IPS-NIHi7 (cell line): Measurements from ENCODE around the gene HOTAIR.
A peak's percentile ranks its signal among the peaks of the same experiment; 100 is the strongest.

Source experiments
- DNase-seq: peaks from one replicate; pipeline ENCODE4 v3.0.0; 2012; ENCODE audit warnings: mixed read lengths; ENCODE audit errors: extremely low spot score

The HOTAIR gene

GRCh38 chr12:53948650-53949593 lies 25.8 kb downstream of the HOTAIR start:
- no peak for DNase-seq

DNA sequence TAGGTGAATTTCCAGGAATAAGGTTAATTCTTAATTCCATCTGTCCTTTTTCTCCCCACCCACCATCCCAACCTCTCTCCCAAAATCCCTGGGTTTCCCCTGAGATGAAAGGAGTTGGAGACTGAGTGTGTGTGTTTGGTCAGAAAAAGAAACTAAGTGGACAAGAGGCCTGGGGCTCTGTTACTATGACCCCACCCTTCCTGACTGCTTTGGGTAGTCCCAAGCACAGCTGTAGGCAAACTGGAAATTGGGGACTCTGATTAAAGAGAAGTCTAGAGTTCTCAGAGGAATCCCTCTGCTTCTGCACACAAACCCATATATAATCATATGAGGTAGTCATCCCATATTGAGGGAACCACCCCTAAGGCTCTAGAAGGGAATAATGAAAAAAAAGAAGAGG lies 27.0 kb downstream of the HOTAIR start:
- no peak for DNase-seq

- DNase-seq = no peak
Observed at GRCh38 chr12:53944907-53945847, 29.6 kb downstream of the HOTAIR start.

DNA sequence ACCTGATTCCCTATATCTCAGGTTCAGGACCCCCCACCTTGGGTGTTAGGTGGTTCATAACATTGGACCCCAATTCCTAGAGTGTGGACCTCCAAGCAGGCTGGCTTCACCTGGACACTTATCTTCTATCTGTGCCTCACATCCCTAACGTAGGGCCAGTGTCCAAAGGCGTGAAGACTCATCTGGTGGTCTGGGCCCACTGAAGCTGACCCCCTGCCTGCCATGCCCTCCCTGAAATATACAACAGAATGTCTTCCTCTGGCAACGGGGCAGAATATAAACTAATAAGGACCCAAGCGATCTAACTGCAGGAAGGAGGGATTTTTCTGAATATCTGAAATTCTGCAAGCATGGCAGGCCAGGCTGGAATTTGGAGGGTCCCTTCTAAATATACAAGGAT lies 30.5 kb downstream of the HOTAIR start:
- no peak for DNase-seq

GRCh38 chr12:53942467-53942997 lies 32.2 kb downstream of the HOTAIR start:
- DNase-seq = no peak

- DNase-seq = no peak
Observed at GRCh38 chr12:53941750-53942149, 33.0 kb downstream of the HOTAIR start.

DNA sequence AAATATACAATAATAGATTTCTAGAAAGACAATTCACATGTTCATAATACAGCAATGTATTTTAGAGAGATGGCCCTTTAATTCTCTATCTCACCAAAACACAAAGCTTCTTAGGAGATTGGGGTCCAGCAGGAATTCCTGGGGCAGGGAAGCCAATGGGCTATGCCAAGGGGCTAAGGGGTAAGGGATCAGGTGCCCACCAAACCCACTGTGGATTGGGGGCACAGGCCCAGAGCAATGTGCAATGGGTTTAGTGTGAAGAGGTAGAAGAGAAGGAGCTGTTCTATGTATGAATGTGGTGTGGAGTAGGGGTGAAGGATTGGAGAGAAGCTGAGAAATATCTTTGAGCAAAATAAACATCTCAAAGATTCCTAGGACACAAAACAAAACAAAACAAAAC lies 33.6 kb downstream of the HOTAIR start:
- no peak for DNase-seq

- no peak for DNase-seq
Observed at GRCh38 chr12:53940443-53941014, 34.2 kb downstream of the HOTAIR start.

DNA sequence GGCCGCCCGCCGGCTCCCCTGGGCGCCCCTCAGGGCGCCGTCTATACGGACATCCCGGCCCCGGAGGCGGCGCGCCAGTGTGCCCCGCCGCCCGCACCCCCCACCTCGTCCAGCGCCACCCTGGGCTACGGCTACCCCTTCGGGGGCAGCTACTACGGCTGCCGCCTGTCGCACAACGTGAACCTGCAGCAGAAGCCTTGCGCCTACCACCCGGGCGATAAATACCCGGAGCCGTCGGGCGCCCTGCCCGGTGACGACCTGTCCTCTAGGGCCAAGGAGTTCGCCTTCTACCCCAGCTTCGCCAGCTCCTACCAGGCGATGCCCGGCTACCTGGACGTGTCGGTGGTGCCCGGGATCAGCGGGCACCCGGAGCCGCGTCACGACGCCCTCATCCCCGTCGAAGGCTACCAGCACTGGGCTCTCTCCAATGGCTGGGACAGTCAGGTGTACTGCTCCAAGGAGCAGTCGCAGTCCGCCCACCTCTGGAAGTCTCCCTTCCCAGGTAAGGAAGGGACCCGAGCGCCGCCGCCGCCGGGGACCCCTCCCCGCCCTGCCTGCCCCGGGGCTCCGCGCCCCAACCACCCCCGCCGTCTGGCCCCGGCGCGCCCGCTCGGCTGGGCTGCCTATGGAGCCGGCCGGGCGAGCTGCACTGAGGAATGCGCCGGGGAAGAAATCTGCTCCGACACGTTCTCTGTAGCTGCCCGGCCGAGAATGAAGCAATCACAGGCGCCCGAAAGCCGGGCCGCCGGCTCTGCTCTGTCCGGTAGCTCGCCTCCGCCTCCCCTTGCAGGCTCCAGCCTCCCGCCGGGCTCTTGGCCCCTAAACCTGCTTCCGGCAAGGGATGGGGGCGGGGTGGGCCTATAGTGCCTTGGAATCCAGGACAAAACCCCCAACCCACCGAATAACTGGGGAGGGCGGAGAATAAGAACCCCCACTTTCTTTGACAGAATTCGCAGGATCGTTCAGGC lies 35.3 kb downstream of the HOTAIR start:
- DNase-seq = no peak

DNA sequence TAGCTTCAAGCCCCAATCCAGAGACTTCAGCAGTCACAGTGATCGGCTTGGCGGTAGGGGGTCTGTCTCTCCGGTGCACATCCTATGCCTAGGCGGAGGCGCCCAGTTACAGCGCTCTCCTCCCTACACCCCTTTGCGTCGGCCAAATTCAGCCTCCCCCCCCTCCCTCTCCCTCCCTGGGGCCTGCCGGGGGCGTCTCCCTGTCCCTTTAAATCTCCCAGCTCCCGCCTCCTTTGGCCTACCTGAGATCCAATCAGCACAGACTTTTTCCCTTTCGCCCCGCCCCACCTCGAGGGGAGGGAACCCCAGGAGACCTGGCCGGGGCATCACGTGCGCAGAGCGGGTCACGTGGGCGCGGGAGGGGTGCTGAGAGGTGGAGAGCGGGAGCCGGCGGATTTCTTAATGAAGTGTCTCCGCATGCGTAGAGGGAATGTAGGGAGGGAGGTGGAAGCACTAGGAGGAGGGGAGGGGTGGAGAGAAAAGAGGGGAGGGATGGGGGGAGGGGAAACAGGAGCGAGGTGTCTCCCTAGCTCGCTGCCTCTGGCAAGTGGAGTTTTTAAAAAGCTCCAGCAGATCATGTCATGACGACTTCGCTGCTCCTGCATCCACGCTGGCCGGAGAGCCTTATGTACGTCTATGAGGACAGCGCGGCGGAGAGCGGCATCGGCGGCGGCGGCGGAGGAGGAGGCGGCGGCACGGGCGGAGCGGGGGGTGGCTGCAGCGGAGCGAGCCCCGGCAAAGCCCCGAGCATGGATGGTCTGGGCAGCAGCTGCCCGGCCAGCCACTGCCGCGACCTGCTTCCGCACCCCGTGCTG lies 36.2 kb downstream of the HOTAIR start, which contains the start of gene HOXC13:
Gene HOXC13 (plus strand): TSS at position 506 of the 815 bp plus-strand sequence. CDS start 76 bp downstream, at position 582.
- DNase-seq = peak; percentile 89

- DNase-seq = no peak
Observed at GRCh38 chr12:53937596-53938325, 37.0 kb downstream of the HOTAIR start.

- no peak for DNase-seq
Observed at GRCh38 chr12:53937099-53937498, 37.7 kb downstream of the HOTAIR start.

- no peak for DNase-seq
Observed at GRCh38 chr12:53935383-53936341, 39.1 kb downstream of the HOTAIR start.

GRCh38 chr12:53932915-53933314 lies 41.8 kb downstream of the HOTAIR start:
- DNase-seq = no peak

- no peak for DNase-seq
Observed at GRCh38 chr12:53931844-53932581, 42.7 kb downstream of the HOTAIR start.

- no peak for DNase-seq
Observed at GRCh38 chr12:53930591-53931255, 44.0 kb downstream of the HOTAIR start.
